Measurements from ENCODE around the gene FAM163B.
"Not testable (repeated sequence)": the region's sequence is repeated elsewhere in the genome, so short reads cannot be mapped to it uniquely, and the experiment has no call there.

FAM163B gene

GRCh38 chr9:133566382-133566781, 42.8 kb downstream of the FAM163B start:
- no peaks in the 10 kb centered on the region for H3K9me2 ChIP-seq (replicated peaks; ENCODE audit: control insufficient read depth, low read length)
- TF ChIP-seq, protein P1, sequence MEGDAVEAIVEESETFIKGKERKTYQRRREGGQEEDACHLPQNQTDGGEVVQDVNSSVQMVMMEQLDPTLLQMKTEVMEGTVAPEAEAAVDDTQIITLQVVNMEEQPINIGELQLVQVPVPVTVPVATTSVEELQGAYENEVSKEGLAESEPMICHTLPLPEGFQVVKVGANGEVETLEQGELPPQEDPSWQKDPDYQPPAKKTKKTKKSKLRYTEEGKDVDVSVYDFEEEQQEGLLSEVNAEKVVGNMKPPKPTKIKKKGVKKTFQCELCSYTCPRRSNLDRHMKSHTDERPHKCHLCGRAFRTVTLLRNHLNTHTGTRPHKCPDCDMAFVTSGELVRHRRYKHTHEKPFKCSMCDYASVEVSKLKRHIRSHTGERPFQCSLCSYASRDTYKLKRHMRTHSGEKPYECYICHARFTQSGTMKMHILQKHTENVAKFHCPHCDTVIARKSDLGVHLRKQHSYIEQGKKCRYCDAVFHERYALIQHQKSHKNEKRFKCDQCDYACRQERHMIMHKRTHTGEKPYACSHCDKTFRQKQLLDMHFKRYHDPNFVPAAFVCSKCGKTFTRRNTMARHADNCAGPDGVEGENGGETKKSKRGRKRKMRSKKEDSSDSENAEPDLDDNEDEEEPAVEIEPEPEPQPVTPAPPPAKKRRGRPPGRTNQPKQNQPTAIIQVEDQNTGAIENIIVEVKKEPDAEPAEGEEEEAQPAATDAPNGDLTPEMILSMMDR (IDR thresholded peaks at IDR 0.05; ENCODE audit: low read depth, low read length, poor library complexity, severe bottlenecking): no peak
- TF ChIP-seq EZH2phosphoT487 (IDR thresholded peaks at IDR 0.05; ENCODE audit: borderline replicate concordance, low read length): no peak

DNA sequence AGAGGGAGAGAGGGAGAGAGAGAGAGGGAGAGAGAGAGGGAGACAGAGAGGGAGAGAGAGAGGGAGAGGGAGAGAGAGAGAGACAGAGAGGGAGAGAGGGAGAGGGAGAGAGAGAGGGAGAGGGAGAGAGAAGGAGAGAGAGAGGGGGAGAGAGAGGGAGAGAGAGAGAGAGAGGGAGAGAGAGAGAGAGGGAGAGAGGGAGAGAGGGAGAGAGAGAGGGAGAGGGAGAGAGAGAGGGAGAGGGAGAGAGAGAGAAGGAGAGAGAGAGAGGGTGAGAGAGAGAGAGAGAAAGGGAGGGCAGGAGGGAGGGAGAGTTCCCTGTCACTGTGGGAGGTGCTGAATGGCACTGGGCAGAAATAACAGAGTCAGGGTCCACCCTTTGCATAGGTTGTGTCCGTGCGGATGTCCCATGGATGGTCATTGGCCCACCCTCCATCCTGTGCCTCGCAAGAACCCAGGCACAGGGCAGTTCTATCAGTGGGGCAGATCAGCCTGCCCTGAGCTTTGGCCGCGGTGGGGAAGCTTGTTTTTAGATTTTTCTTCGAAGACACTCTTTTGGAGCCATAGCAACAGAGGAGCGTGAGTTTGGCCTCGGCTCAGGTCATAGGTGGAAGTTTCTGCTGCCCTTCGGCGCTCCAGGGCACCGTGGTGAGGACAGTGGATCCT, 44.6 kb downstream of the FAM163B start:
- Histone ChIP-seq H3K27ac (ENCODE audit: low read depth, low read length) (no peak overlapping the region), H3K9me3 (ENCODE audit: control insufficient read depth, insufficient read depth, low read length) (no peaks in the 10 kb centered on the region), H4K20me1 (ENCODE audit: control insufficient read depth, insufficient read depth, low read depth, low read length) (no peaks in the 10 kb centered on the region), H3K79me2 (ENCODE audit: control insufficient read depth, low read length) (no peaks in the 10 kb centered on the region), H3K27me3 (ENCODE audit: control insufficient read depth, low read length) (no peaks in the 10 kb centered on the region), H3K4me1 (ENCODE audit: control insufficient read depth, low read length) (peaks cover 5% of the 10 kb centered on the region; the same call in 1 of the 2 replicates), H3K36me3 (ENCODE audit: control insufficient read depth, low read length) (no peaks in the 10 kb centered on the region), H3K9me2 (replicated peaks; ENCODE audit: control insufficient read depth, low read length) (no peaks in the 10 kb centered on the region), H3F3A (ENCODE audit: control insufficient read depth, insufficient read depth) (no peaks in the 10 kb centered on the region), H3K4me3 (ENCODE audit: low read length) (no peak overlapping the region), H3K4me2 (ENCODE audit: low read length) (no peak overlapping the region)
- TF ChIP-seq EZH2phosphoT487 (IDR thresholded peaks at IDR 0.05; ENCODE audit: borderline replicate concordance, low read length): no peak
- TF ChIP-seq, protein P1 (IDR thresholded peaks at IDR 0.05; ENCODE audit: low read depth, low read length, poor library complexity, severe bottlenecking): no peak

More at GRCh38 chr9:133566382-133566781, 42.8 kb downstream of the FAM163B start:
- Histone ChIP-seq H3K27ac (ENCODE audit: low read depth, low read length) (no peak overlapping the region), H3K4me3 (ENCODE audit: low read length) (no peak overlapping the region), H3K36me3 (ENCODE audit: control insufficient read depth, low read length) (no peaks in the 10 kb centered on the region), H3K79me2 (ENCODE audit: control insufficient read depth, low read length) (no peaks in the 10 kb centered on the region), H3K4me1 (ENCODE audit: control insufficient read depth, low read length) (peaks cover 5% of the 10 kb centered on the region; the same call in 1 of the 2 replicates), H3K27me3 (ENCODE audit: control insufficient read depth, low read length) (no peaks in the 10 kb centered on the region), H3K4me2 (ENCODE audit: low read length) (no peak overlapping the region), H3F3A (ENCODE audit: control insufficient read depth, insufficient read depth) (no peaks in the 10 kb centered on the region), H4K20me1 (ENCODE audit: control insufficient read depth, insufficient read depth, low read depth, low read length) (no peaks in the 10 kb centered on the region), H3K9me3 (ENCODE audit: control insufficient read depth, insufficient read depth, low read length) (no peaks in the 10 kb centered on the region)

DNA sequence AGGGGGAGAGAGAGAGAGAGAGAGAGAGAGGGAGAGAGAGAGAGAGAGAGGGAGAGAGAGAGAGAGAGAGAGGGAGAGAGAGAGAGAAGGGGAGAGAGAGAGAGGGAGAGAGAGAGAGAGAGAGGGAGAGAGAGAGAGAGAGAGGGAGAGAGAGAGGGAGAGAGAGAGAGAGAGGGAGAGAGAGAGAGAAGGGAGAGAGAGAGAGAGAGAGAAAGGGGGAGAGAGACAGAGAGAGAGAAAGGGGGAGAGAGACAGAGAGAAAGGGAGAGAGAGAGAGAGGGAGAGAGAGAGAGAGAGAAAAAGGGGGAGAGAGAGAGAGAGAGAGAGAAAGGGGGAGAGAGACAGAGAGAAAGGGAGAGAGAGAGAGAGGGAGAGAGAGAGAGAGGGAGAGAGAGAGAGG, 45.4 kb downstream of the FAM163B start:
- not testable (repeated sequence) for H3K4me1 ChIP-seq (ENCODE audit: control insufficient read depth, low read length); H3K36me3 ChIP-seq (ENCODE audit: control insufficient read depth, low read length); H3K4me2 ChIP-seq (ENCODE audit: low read length); H3K79me2 ChIP-seq (ENCODE audit: control insufficient read depth, low read length); H4K20me1 ChIP-seq (ENCODE audit: control insufficient read depth, insufficient read depth, low read depth, low read length); H3K9me2 ChIP-seq (replicated peaks; ENCODE audit: control insufficient read depth, low read length); H3K4me3 ChIP-seq (ENCODE audit: low read length); H3F3A ChIP-seq (ENCODE audit: control insufficient read depth, insufficient read depth); H3K27me3 ChIP-seq (ENCODE audit: control insufficient read depth, low read length); H3K27ac ChIP-seq (ENCODE audit: low read depth, low read length); H3K9me3 ChIP-seq (ENCODE audit: control insufficient read depth, insufficient read depth, low read length)

GRCh38 chr9:133563291-133563796, 45.8 kb downstream of the FAM163B start:
- Histone ChIP-seq H3F3A (ENCODE audit: control insufficient read depth, insufficient read depth) (no peaks in the 10 kb centered on the region), H3K9me2 (replicated peaks; ENCODE audit: control insufficient read depth, low read length) (no peaks in the 10 kb centered on the region), H3K4me2 (ENCODE audit: low read length) (no peak overlapping the region), H3K36me3 (ENCODE audit: control insufficient read depth, low read length) (no peaks in the 10 kb centered on the region), H3K27me3 (ENCODE audit: control insufficient read depth, low read length) (peaks cover 6% of the 10 kb centered on the region), H3K4me3 (ENCODE audit: low read length) (no peak overlapping the region), H4K20me1 (ENCODE audit: control insufficient read depth, insufficient read depth, low read depth, low read length) (no peaks in the 10 kb centered on the region), H3K79me2 (ENCODE audit: control insufficient read depth, low read length) (no peaks in the 10 kb centered on the region), H3K27ac (ENCODE audit: low read depth, low read length) (no peak overlapping the region), H3K9me3 (ENCODE audit: control insufficient read depth, insufficient read depth, low read length) (no peaks in the 10 kb centered on the region), H3K4me1 (ENCODE audit: control insufficient read depth, low read length) (peaks cover 14% of the 10 kb centered on the region)
- no peak for TF ChIP-seq EZH2phosphoT487 (IDR thresholded peaks at IDR 0.05; ENCODE audit: borderline replicate concordance, low read length)
- TF ChIP-seq, protein P1 (IDR thresholded peaks at IDR 0.05; ENCODE audit: low read depth, low read length, poor library complexity, severe bottlenecking): no peak

Measured in DOHH2 (cell line).